WI38 (cell line): ENCODE measurements around the gene ANKRD28.

ENCODE experiments used
- H3K4me3 ChIP-seq: 2 replicates; pipeline ENCODE4 v1.5.1; 2011; ENCODE audit warnings: low read depth, mild to moderate bottlenecking, control low read depth, low read length
- TF ChIP-seq, protein P1 (sequence below): IDR thresholded peaks from 2 replicates; pipeline ENCODE4 v1.5.1; 2012; ENCODE audit warnings: low read depth, mild to moderate bottlenecking, control low read depth, low read length

The ANKRD28 gene

DNA sequence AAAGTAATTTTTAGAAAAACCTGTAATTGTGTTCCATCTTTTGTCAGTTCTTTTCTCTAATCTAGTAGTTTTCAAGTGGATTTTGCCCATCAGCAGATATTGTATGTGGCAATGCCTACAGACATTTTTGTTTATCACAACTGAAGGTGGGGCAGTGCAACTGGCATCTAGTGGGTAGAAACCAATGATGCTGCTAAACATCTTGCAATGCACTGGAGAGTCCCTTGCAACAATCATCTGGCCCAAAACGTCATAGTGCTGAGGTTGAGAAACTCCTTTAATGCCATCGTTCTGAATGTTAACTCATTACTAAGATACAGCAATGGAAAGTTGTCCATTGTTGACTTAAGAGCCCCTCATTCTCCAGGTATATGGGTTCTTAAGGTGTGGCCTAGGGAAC lies 116.1 kb downstream of the ANKRD28 start:
- no peak overlapping the region for H3K4me3 ChIP-seq
- TF ChIP-seq, protein P1, sequence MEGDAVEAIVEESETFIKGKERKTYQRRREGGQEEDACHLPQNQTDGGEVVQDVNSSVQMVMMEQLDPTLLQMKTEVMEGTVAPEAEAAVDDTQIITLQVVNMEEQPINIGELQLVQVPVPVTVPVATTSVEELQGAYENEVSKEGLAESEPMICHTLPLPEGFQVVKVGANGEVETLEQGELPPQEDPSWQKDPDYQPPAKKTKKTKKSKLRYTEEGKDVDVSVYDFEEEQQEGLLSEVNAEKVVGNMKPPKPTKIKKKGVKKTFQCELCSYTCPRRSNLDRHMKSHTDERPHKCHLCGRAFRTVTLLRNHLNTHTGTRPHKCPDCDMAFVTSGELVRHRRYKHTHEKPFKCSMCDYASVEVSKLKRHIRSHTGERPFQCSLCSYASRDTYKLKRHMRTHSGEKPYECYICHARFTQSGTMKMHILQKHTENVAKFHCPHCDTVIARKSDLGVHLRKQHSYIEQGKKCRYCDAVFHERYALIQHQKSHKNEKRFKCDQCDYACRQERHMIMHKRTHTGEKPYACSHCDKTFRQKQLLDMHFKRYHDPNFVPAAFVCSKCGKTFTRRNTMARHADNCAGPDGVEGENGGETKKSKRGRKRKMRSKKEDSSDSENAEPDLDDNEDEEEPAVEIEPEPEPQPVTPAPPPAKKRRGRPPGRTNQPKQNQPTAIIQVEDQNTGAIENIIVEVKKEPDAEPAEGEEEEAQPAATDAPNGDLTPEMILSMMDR = no peak

DNA sequence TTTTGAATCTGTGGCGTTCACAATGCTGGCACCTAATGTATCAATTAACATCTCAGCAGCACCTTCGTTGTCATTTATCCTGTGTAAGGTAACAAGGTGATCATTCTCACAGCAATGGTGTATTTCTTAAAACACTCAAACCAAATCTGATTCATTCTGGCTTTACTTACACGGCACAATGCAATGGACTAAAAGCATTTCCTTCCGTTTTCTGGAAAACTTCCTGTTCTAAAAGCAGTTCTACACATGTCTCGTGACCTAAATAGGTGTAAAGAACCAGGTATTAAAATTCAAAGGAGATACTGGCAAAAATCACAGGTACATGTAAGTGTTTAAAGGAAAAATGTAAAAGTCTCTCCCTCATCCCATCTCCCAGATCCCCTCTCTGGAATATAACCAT lies 118.5 kb downstream of the ANKRD28 start:
- H3K4me3 ChIP-seq = no peak overlapping the region
- TF ChIP-seq, protein P1 = no peak

DNA sequence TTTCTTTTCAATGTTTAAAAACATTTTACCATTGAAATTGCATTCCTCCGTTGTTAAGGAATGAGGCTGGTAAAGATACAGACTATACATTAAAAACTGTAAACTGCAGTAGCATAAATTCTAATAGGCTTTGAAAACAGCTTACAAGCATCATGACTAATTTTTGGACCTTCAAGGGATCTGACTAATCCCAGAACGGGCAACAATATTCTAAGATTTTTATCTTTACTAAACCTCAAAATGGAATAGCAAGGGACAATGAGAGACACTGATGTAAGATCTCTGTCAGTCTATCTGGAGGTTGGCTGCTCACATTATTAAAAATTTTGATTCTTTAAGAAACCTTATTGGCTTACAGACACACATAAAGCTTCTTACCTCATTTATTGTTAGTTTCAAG lies 121.5 kb downstream of the ANKRD28 start:
- TF ChIP-seq, protein P1 = no peak

DNA sequence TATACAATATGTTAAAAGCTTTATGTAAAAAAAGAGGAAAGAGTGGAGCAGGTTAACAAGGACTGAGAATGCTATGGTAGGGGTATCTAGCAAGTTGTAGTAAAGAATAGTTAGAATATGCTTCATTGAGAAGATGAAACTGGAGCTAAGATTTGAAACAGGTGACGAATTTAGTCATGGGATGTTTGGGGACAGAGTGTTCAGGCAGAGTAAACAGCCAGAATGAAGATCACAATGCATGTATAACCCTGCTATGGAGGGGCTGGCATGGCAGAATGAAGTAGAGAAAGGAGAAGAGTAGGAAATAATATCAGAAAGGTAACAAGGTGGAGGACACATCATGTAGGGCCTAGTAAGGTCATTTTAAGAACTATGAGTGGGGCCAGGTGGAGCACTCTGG lies 124.2 kb downstream of the ANKRD28 start:
- TF ChIP-seq, protein P1 = no peak
- no peak overlapping the region for H3K4me3 ChIP-seq

More for the DNA sequence above, 121.5 kb downstream of the ANKRD28 start:
- no peak overlapping the region for H3K4me3 ChIP-seq

DNA sequence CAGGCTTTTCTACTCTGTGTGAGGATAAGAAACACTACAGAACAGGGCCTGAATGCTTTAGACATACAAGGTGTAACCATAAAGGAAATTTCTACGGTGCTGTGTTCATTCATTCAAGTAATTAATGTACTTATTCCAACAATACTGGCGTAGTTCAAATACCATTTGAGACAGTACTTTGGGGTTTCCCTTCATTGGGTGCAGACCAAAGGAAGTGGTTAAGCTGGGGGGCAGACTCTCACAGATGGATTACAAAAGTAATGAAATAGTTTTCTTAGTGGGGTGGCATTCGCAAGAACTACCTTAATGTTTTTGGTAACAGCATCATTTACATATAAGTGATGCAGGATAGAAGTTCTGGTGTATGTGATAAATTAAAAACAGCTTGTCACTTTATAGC lies 130.3 kb downstream of the ANKRD28 start:
- TF ChIP-seq, protein P1 = no peak
- H3K4me3 ChIP-seq = no peak overlapping the region

DNA sequence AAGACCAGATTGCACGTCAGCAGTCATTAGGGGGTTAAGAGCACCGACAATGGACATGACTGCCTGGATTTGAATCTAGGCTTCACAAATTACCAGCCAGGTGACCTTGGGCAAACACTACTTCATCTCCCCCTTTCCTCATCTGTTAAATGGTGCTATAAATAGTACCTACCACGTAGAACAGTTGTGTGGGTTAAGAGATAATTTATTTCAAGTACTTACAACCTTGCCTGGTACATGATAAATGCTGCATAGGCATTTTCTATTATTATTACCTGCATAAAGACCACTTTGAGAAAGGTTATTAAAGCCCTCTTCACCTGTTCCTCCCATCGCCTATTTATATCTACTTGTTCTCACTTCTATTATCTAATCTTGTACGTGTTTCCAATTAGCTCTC lies 131.5 kb downstream of the ANKRD28 start:
- H3K4me3 ChIP-seq = no peak overlapping the region
- TF ChIP-seq, protein P1 = no peak

DNA sequence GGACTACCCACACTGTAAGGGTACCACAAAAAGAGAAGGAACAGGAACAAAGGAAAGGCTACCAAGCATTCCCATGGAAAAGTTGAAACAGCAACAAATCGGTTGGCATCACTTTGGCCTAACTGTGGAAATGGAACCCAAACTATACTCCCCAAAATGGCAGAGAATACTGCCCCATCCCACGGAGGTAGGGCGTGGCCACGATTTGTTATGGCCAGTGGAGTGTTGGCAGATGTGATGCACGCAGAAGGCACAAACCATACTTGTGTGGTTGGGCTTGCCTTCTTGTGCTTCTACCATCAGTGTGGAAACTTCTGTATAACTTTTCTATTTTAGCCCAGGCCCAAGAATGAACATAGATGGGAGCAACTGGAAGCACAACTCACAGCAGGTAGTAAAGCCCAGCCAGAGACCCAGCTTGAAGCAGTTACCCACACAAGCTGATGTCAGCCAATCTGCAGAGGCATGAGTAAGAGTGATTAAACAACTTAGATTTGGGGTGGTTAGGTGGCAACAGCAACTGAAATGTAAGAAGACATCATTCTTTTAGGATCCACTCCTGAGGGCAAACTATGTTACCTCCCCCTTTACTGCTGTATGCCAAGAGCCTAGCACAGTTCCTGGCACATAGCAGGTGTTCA lies 132.1 kb downstream of the ANKRD28 start:
- no peak overlapping the region for H3K4me3 ChIP-seq
- TF ChIP-seq, protein P1 = no peak
